ENCODE results near the gene INPP5A. TPM values are rescaled to one million over a fixed set of nuclear protein-coding genes. Genes with fewer than 3 reads are reported as not detected.

INPP5A gene
- total and polyA plus RNA-seq, 10 of the 15 experiments (the other 5 are each of a cell fraction or from before 2014, with no cell fraction given): 0.52 to 15.0 (median 6.3) TPM

DNA sequence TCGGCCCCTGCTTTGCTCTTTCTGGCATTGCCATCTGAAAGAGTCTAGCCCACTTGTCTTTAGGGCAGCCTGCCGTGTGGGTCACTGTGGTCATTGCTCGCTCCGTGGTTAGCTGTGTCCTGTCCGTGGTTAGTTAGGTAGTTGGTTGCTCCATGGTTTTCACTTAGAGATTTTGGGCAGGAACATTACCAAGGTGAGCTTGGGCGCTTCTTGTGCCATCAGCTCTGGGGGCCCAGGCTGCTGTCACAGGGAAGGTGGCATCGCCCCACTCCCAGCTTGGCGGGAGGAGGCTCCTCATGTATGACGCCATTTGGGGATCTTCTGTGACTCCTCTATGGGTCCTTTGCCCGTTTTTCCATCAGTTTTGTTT, 53.1 kb downstream of the INPP5A start:
- WGBS (ENCODE audit: insufficient coverage, insufficient replicate concordance, low lambda C conversion rate, missing lambda C conversion rate): 91% methylated on average over 10 of the region's 10 CpGs
- Histone ChIP-seq H3K27me3 (replicated peaks in 1 of 2; ENCODE audit: control insufficient read depth in 2 of 2, insufficient read depth in 2 of 2, low read length in 1 of 2) (no peaks in the 10 kb centered on the region), H3K4me1 (ENCODE audit: control insufficient read depth, insufficient read depth, low read length) (peaks cover 28% of the 10 kb centered on the region)

More for the DNA sequence above, 53.1 kb downstream of the INPP5A start:
- intact Hi-C loops (cut with micrococcal nuclease; ENCODE audit: unreplicated experiment): no loop called here
- Histone ChIP-seq H3K4me2 (ENCODE audit: control insufficient read depth, insufficient read depth) (no peak overlapping the region), H3K9ac (ENCODE audit: control insufficient read depth, insufficient read depth, low read length) (no peak overlapping the region), H3K79me2 (ENCODE audit: control insufficient read depth, insufficient read depth, low read length) (peaks cover 8% of the 10 kb centered on the region), H3K9me3 (replicated peaks; ENCODE audit: control insufficient read depth, insufficient read depth, low read length) (peaks cover 2% of the 10 kb centered on the region; the same call in 2 of the 3 replicates), H4K20me1 (ENCODE audit: control insufficient read depth, insufficient read depth) (no peaks in the 10 kb centered on the region), H3K27ac (ENCODE audit: control insufficient read depth, insufficient read depth) (no peak overlapping the region), H2AFZ (ENCODE audit: control insufficient read depth, low read depth, low read length) (no peak overlapping the region), H3K36me3 (ENCODE audit: control insufficient read depth in 2 of 2, insufficient read depth in 2 of 2, low read length in 1 of 2) (no peaks in the 10 kb centered on the region), H3K4me3 (no peak overlapping the region)
- ATAC-seq (no peak), DNase-seq (ENCODE audit: low read depth, low spot score) (no peak), FAIRE-seq (no peak)
- in situ Hi-C loops (cut with MboI): no loop called here
- no TSS peak for BruUV-seq (replicated peaks)
- no peak for TF ChIP-seq CEBPZ (IDR thresholded peaks at IDR 0.05; ENCODE audit: low read depth, low read length)
- no peak for TF ChIP-seq PAX8 (IDR thresholded peaks at IDR 0.05)
- no peak for TF ChIP-seq CBFB (IDR thresholded peaks at IDR 0.05; ENCODE audit: low read depth)
- no peak for TF ChIP-seq CBX3 (IDR thresholded peaks at IDR 0.05; ENCODE audit: borderline replicate concordance, low read depth)
- TF ChIP-seq YBX1 (IDR thresholded peaks at IDR 0.05): no peak
- TF ChIP-seq ZNF687 (IDR thresholded peaks at IDR 0.05): no peak
- TF ChIP-seq NR2F1 (conservative IDR thresholded peaks at IDR 0.05): no peak
- TF ChIP-seq LARP7 (IDR thresholded peaks at IDR 0.05): no peak
- no peak for TF ChIP-seq MTA3 (IDR thresholded peaks at IDR 0.05; ENCODE audit: borderline replicate concordance, low read length)
- no peak for TF ChIP-seq CREM (IDR thresholded peaks at IDR 0.05; ENCODE audit: low read depth)
- no peak for TF ChIP-seq MAX (IDR thresholded peaks at IDR 0.05; ENCODE audit: low read depth, low read length)
- no peak for TF ChIP-seq USF1 (IDR thresholded peaks at IDR 0.05; ENCODE audit: borderline replicate concordance, extremely low read length, insufficient read depth, low read depth, low read length)
- TF ChIP-seq ZNF24 (IDR thresholded peaks at IDR 0.05): no peak
- no peak for TF ChIP-seq DPF2 (IDR thresholded peaks at IDR 0.05)
- TF ChIP-seq STAT3 (IDR thresholded peaks at IDR 0.05; ENCODE audit: low read depth, low read length): no peak
- TF ChIP-seq SMAD5 (IDR thresholded peaks at IDR 0.05; ENCODE audit: low read depth): no peak
- no peak for TF ChIP-seq HCFC1 (IDR thresholded peaks at IDR 0.05; ENCODE audit: low read length)
- TF ChIP-seq PML (IDR thresholded peaks at IDR 0.05; ENCODE audit: low read length): no peak
- TF ChIP-seq RAD21 (IDR thresholded peaks at IDR 0.05; ENCODE audit: insufficient read depth, low read depth, low read length): no peak
- CTCF ChIA-PET: interaction anchor here (3.4 kb wide), 1 partner anchor 131 kb away, joined by 9 read pairs; no protein-coding TSS in a partner anchor
- RAD21 ChIA-PET (ENCODE audit: unreplicated experiment): interaction anchor here (1.1 kb wide), 1 partner anchor 19 kb away, joined by 4 read pairs; no protein-coding TSS in a partner anchor
- SMC1A ChIA-PET (ENCODE audit: uncharacterized antibody, unreplicated experiment): interaction anchor here (0.9 kb wide), 1 partner anchor 15 kb away, joined by 3 read pairs; no protein-coding TSS in a partner anchor
- POLR2A ChIA-PET: interaction anchor here (0.6 to 1.0 kb wide), 2 partner anchors 19 to 51 kb away, joined by 3 read pairs; no protein-coding TSS in a partner anchor

All from GM12878 (cell line).